EH (cell line): Measurements from ENCODE around the gene TMED8.

Experiments used
- DNase-seq: peaks from one replicate; pipeline ENCODE4 v3.0.0-alpha.2; 2015; ENCODE audit warnings: low read depth

Gene TMED8

GRCh38 chr14:77296155-77296554 is 80.7 kb downstream of the TMED8 start:
- no peak for DNase-seq

GRCh38 chr14:77290705-77291104 is 86.2 kb downstream of the TMED8 start:
- DNase-seq, result peak; percentile 45

- DNase-seq, result no peak
Measured at GRCh38 chr14:77286576-77286975, 90.3 kb downstream of the TMED8 start.
